NCI-H526 treated with DMSO at 0.1 percent for 48 hours (cell line): ENCODE data around the gene DOK4.

Experiments used
- DNase-seq: peaks from one replicate; lab custom pipeline; 2025; lab: John Stamatoyannopoulos, UW

Gene DOK4

GRCh38 chr16:57485916-57486857 is at the start of gene DOK4:
Gene DOK4, minus strand, starts transcription at chr16:57486493. Its CDS starts 6,986 bp downstream, at chr16:57479507.
- no peak for DNase-seq

DNA sequence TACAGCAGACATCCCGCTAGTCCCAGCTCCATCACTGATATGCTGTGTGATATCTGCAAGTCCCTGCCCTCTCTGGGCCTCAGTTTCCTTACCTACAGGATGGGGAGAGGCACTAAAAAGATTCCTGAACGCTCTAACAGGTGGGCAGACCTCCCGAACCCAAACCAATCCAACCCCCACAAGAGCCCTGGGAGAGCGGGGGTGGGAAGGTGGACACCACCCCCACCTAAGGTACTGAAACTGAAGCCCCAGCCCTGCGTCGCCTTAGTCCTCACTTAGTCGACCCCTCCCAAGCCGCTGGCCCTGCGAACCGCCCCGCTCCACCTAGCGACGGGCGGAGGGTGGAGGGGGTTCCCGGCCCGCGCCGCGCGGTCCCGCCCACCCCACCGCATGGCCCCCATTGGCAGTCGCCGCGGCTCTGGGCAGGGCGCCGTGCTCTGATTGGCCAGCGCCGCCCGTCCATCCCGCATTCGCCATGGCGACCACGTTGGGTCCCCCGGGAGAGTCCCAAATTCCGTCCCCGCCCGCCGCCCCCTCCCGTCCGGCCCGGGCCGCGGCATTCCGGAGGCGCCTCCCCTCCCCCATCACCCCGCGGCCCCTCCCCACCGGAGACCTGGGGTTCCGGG is 49.5 kb upstream of the DOK4 start:
- DNase-seq = peak; percentile 59

- DNase-seq = no peak
Observed at GRCh38 chr16:57534881-57535658, 48.8 kb upstream of the DOK4 start.

DNA sequence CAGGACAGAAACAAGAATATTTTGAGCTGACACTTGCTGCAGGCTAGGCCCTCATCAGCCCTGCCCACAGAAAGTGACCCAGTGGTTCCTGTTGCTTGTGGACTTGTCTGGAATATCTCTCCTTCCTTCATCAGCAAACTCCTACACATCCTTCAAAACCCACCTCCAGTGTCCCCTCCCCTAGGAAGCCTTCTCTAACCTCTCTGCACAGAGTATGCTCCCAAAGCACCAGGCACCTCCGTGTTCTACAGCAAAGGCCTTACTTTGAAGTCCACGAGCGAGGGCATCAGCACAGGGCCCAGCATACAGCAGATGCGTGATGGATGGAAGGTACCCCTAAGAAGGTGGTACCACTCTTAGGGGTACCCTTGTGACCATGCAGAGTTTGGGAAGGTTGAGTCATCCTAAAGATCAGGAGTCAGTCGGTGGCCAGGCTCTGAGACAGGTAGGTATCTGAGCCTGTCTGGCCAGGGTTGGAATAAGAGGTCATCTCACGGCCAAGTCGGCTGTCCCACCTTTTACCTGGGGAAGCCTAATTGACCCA is 48.1 kb upstream of the DOK4 start:
- DNase-seq = no peak

- no peak for DNase-seq
Observed at GRCh38 chr16:57533431-57534336, 47.4 kb upstream of the DOK4 start.

- DNase-seq = peak; percentile 43
Observed at GRCh38 chr16:57532266-57532625, 46.0 kb upstream of the DOK4 start.

DNA sequence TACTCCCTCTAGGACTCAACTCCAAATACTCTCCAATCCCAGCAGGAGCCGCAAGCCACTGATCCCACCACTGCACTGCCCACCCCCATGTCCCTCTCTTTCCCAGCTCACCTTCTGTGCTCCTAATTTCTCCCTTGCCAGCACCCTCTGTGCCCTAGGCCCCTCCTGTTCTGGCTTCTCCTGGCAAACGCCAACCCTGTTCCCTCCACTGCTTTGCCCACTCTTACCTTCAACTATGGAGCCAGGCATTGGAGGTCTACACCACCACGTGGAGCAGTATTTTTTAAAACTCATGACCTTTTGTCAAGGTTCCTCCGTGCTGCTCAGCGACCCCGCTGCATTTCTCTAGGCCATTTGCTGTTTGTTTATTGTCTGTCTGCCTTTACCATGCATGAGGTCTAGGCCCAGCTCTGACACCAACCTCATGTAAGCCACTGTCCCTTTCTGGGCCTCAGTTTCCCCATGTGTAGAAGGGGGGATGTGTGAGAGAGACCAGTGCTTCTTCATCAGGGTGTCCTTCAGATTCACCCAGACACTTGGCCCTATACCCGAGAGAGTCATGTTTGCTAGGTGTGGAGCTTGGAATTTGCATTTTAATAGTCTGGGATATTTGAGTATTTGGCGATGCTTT is 45.5 kb upstream of the DOK4 start:
- DNase-seq = no peak

DNA sequence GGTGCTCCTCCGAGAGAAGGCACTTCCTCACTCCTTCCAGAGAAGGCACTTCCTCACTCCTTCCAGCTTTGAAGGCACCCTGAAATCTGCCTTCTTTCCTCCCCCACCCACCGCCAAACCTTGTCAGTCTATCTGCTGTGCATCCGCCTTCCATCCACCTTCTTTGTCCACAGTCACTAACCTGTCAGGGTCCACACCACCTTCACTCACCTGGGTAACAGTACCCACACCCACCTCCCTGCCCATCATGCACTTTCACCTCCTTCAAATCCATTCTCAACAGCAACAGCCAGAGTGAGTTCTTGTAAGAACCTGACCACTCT is 44.9 kb upstream of the DOK4 start:
- DNase-seq = no peak

- no peak for DNase-seq
Observed at GRCh38 chr16:57530522-57531252, 44.4 kb upstream of the DOK4 start.

DNA sequence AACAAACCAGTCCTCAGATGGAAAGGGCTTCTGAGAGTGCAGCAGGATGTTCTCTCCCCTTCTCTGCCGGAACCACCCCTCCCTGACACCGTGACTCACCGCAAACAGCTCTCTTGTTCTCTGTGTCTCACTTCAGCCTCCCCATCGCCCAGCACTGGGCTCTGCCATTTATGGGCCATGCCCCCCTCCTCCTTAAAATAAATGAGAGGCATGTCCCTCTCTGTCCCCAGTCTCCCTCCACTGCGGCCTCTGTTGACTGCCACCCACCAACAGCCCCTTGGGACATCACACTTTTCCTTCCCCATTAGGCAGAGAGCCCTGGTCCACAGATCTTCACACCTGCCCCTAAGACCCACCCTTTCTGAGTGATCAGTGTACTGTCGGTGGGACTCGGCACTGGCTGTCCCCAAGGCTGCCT is 43.8 kb upstream of the DOK4 start:
- DNase-seq = no peak

GRCh38 chr16:57529391-57530103 is 43.3 kb upstream of the DOK4 start:
- no peak for DNase-seq

GRCh38 chr16:57528499-57529390 is 42.5 kb upstream of the DOK4 start:
- DNase-seq = no peak

- DNase-seq = no peak
Observed at GRCh38 chr16:57527610-57528360, 41.5 kb upstream of the DOK4 start.

DNA sequence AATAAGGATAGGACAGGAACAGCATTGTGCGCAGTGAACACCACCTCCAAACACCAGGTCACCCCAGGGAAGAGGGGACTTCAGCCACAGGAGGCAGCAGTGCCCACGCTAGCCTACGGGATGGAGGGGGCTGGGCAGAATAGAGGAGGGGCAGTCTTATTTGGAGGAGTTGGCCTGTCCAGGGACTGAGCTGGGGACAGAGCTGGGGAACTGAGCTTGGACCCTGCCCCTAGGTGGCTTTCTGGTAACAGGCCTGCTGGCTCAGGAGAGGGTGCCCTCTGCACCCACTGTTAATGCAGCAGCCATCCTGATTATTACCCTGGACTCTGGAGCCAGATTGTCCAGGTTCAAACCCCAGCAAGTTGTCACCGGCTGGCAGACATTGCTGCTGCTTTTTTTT is 40.7 kb upstream of the DOK4 start:
- DNase-seq = no peak

DNA sequence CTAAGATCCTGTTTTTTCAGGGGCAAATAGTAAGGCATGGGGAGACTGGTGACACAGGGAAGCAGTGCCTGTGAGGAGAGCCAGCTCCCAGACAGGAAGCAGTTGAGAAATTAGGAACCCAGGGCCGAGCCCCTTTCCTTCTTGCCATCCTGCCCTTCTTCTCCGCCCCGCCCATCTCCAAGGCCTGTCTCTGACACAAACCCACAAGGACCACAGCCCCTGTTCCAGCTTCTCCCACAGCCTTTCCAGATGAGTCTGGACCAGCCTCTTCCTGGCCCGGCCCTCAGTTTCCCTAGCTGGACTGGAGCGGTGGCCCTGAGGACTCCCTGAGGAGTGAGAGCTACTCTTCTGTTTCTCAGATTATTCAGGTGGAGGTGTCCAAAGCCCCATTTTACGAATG is 40.2 kb upstream of the DOK4 start:
- no peak for DNase-seq

DNA sequence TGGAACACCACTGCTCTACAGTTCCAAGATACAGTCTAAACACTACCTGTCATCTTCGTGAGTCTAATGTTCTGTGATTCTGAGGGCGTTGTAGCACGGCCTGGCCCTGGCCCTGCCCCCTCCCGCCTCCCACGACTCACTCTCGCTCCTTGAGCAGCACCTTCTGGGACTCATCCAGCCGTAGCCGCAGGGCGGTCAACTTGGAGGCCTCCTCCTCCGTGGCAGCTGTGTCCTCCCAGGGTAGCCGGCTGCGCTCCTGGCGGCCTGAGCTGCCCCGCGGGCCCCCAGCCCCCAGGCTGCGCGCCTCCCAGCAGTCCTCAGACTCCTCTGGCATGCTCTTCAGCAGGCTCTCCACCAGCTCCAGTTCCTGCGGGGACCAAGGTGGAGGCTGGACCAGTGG is 39.5 kb upstream of the DOK4 start:
- DNase-seq = no peak

GRCh38 chr16:57522960-57523359 is 36.7 kb upstream of the DOK4 start:
- no peak for DNase-seq
